ENCODE measurements around the gene DRC1.

Gene DRC1

GRCh38 chr2:26482211-26483026 is 80.7 kb downstream of the DRC1 start:
- no peak for TF ChIP-seq RAD21 (IDR thresholded peaks at IDR 0.05; ENCODE audit: low read depth)
- no peak for TF ChIP-seq CEBPB (IDR thresholded peaks at IDR 0.05)
- TF ChIP-seq REST (IDR thresholded peaks at IDR 0.05; ENCODE audit: low read depth), result no peak
- no peak for TF ChIP-seq TEAD4 (IDR thresholded peaks at IDR 0.05)
- TF ChIP-seq FOXM1 (IDR thresholded peaks at IDR 0.05; ENCODE audit: borderline replicate concordance, low read depth), result no peak
- TF ChIP-seq USF1 (IDR thresholded peaks at IDR 0.05), result no peak
- TF ChIP-seq EP300 (IDR thresholded peaks at IDR 0.05; ENCODE audit: borderline replicate concordance), result no peak
- TF ChIP-seq CREB1 (IDR thresholded peaks at IDR 0.05; ENCODE audit: low read depth), result no peak
- no peak for TF ChIP-seq TCF12 (IDR thresholded peaks at IDR 0.05; ENCODE audit: low read depth)
- no peak for TF ChIP-seq NFIC (IDR thresholded peaks at IDR 0.05)
- no peak for TF ChIP-seq MAX (IDR thresholded peaks at IDR 0.05)
- no peak for TF ChIP-seq YY1 (IDR thresholded peaks at IDR 0.05; ENCODE audit: low read depth)
- TF ChIP-seq TAF1 (IDR thresholded peaks at IDR 0.05; ENCODE audit: low read depth), result no peak
- no peak for TF ChIP-seq EGR1 (IDR thresholded peaks at IDR 0.05)

GRCh38 chr2:26483027-26483326 is 81.3 kb downstream of the DRC1 start:
- TF ChIP-seq NFIC (IDR thresholded peaks at IDR 0.05) (no peak), CEBPB (IDR thresholded peaks at IDR 0.05) (no peak), TCF12 (IDR thresholded peaks at IDR 0.05; ENCODE audit: low read depth) (no peak), YY1 (IDR thresholded peaks at IDR 0.05; ENCODE audit: low read depth) (no peak), FOXM1 (IDR thresholded peaks at IDR 0.05; ENCODE audit: borderline replicate concordance, low read depth) (no peak), EGR1 (IDR thresholded peaks at IDR 0.05) (no peak), TAF1 (IDR thresholded peaks at IDR 0.05; ENCODE audit: low read depth) (no peak)

GRCh38 chr2:26483516-26483915 is 81.8 kb downstream of the DRC1 start:
- TF ChIP-seq MAX (IDR thresholded peaks at IDR 0.05), result no peak
- TF ChIP-seq YY1 (IDR thresholded peaks at IDR 0.05; ENCODE audit: low read depth), result no peak
- TF ChIP-seq CEBPB (IDR thresholded peaks at IDR 0.05), result no peak
- TF ChIP-seq FOXM1 (IDR thresholded peaks at IDR 0.05; ENCODE audit: borderline replicate concordance, low read depth), result no peak

- TF ChIP-seq FOXM1 (IDR thresholded peaks at IDR 0.05; ENCODE audit: borderline replicate concordance, low read depth) (no peak), USF1 (IDR thresholded peaks at IDR 0.05) (no peak), CREB1 (IDR thresholded peaks at IDR 0.05; ENCODE audit: low read depth) (no peak)
These were observed 82.3 kb downstream of the DRC1 start for GRCh38 chr2:26483957-26484565.

- no peak for TF ChIP-seq RAD21 (IDR thresholded peaks at IDR 0.05; ENCODE audit: low read depth)
- no peak for TF ChIP-seq TEAD4 (IDR thresholded peaks at IDR 0.05)
- no peak for TF ChIP-seq TAF1 (IDR thresholded peaks at IDR 0.05; ENCODE audit: low read depth)
- TF ChIP-seq USF1 (IDR thresholded peaks at IDR 0.05), result no peak
- no peak for TF ChIP-seq FOXM1 (IDR thresholded peaks at IDR 0.05; ENCODE audit: borderline replicate concordance, low read depth)
- TF ChIP-seq EP300 (IDR thresholded peaks at IDR 0.05; ENCODE audit: borderline replicate concordance), result no peak
- no peak for TF ChIP-seq CEBPB (IDR thresholded peaks at IDR 0.05)
These were observed 82.9 kb downstream of the DRC1 start for GRCh38 chr2:26484579-26484978.

- no peak for TF ChIP-seq USF1 (IDR thresholded peaks at IDR 0.05)
These were observed 83.4 kb downstream of the DRC1 start for GRCh38 chr2:26485099-26485498.

- TF ChIP-seq EP300 (IDR thresholded peaks at IDR 0.05; ENCODE audit: borderline replicate concordance) (no peak), ZBTB7A (IDR thresholded peaks at IDR 0.05; ENCODE audit: low read depth) (no peak), CREB1 (IDR thresholded peaks at IDR 0.05; ENCODE audit: low read depth) (no peak), RAD21 (IDR thresholded peaks at IDR 0.05; ENCODE audit: low read depth) (no peak), TEAD4 (IDR thresholded peaks at IDR 0.05) (no peak), YY1 (IDR thresholded peaks at IDR 0.05; ENCODE audit: low read depth) (no peak), NFIC (IDR thresholded peaks at IDR 0.05) (no peak), CEBPB (IDR thresholded peaks at IDR 0.05) (no peak), MAX (IDR thresholded peaks at IDR 0.05) (no peak), TAF1 (IDR thresholded peaks at IDR 0.05; ENCODE audit: low read depth) (no peak), USF1 (IDR thresholded peaks at IDR 0.05) (no peak)
These were observed 84.2 kb downstream of the DRC1 start for GRCh38 chr2:26485725-26486418.
